ENCODE measurements around the gene LARP4.

Gene LARP4

DNA sequence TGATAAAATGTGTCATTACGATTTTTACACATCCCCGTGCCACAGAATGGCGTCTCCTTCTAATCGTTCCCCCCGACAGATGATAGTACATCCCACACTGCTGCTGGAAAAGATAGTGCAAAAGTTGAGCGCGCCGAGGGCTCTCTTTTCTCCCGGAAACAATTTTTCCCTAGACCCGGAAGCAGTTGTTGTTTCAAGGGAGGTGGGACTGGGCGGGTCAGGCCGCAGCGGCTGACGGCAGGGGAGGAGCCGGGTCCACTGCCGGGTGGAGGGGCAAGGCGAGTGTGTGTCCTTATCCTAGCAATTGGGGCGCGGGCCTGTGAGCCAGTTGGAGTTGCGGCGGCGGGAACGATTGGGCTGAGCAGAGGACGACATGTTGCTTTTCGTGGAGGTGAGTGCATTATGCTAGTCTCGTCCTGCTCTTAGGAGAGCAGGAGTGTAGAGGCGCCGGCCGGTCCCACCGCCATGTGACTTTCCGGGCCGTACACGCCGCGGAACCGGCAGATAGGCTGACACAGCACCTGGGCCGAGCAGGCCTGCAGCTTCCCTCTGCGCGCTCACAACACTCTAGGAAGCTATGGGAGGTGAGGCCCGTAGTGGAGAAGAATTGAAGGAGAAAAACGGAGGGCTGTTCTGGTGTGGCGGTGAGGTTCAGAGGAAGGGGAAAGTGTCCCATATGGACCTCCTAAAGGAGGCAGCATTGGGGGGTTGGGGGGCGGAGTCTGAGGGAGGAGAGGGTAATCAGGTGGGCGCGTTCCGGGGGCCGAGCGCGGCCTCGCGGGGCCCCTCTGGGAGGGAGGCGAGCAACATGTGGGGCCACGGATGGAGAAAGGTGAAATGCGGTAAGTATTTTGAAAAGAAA is at the start of gene LARP4:
TSS of gene LARP4 (plus strand) at position 248 of the 862 bp plus-strand sequence. CDS start at position 374, 126 bp downstream.
- ChIA-PET POLR2A (interaction anchor here (0.5 to 0.8 kb wide), 4 partner anchors 10 to 778 kb away, joined by 3 read pairs; no protein-coding TSS in a partner anchor), CTCF (interaction anchor here (0.6 kb wide), 1 partner anchor 229 kb away, joined by 4 read pairs; no protein-coding TSS in a partner anchor)
- Histone ChIP-seq H3K9me3 (ENCODE audit: control insufficient read depth, insufficient read depth, low read depth, low read length) (no peaks in the 10 kb centered on the region), H3K4me1 (ENCODE audit: control insufficient read depth, insufficient read depth, low read length) (peaks cover 6% of the 10 kb centered on the region; the same call in 1 of the 2 replicates), H3K4me3 (ENCODE audit: low read depth, low read length) (peak within 1 kb of the TSS; percentile 84), H3K27ac (ENCODE audit: extremely low read depth, low read depth, low read length) (peak within 1 kb of the TSS; percentile 93), H3K36me3 (ENCODE audit: control insufficient read depth in 2 of 2, insufficient read depth in 1 of 2, low read length in 2 of 2) (no peaks in the 10 kb centered on the region; a peak in 1 of 3 replicates)
- TF ChIP-seq BCL11B (tag by site-specific recombination; IDR thresholded peaks at IDR 0.05; ENCODE audit: low read depth) (peak; percentile 83; the same call in 1 of the 2 replicates), ZNF513 (tag by site-specific recombination; IDR thresholded peaks at IDR 0.05) (no peak), KLF17 (tag by site-specific recombination; IDR thresholded peaks at IDR 0.05) (peak; percentile 76; the same call in 1 of the 2 replicates), ZIC2 (tag by site-specific recombination; IDR thresholded peaks at IDR 0.05) (no peak; the same call in 1 of the 2 replicates), ZNF555 (tag by site-specific recombination; conservative IDR thresholded peaks at IDR 0.05) (no peak), RBAK (tag by site-specific recombination; IDR thresholded peaks at IDR 0.05) (no peak), ZNF521 (tag by site-specific recombination; IDR thresholded peaks at IDR 0.05) (no peak), ZNF354C (tag by site-specific recombination; IDR thresholded peaks at IDR 0.05; ENCODE audit: borderline replicate concordance, low read depth) (no peak), ZNF2 (tag by site-specific recombination; IDR thresholded peaks at IDR 0.05) (peak; percentile 91), ZNF211 (tag by site-specific recombination; IDR thresholded peaks at IDR 0.05; ENCODE audit: low read depth) (no peak), PATZ1 (tag by site-specific recombination; IDR thresholded peaks at IDR 0.05) (peak; percentile 89), ZNF18 (tag by site-specific recombination; IDR thresholded peaks at IDR 0.05) (no peak), ZNF184 (tag by site-specific recombination; IDR thresholded peaks at IDR 0.05) (no peak), ZNF639 (tag by site-specific recombination; IDR thresholded peaks at IDR 0.05) (0 out of 2 replicates have a peak, but pooled peaks have one; percentile 45), GLI2 (tag by site-specific recombination; IDR thresholded peaks at IDR 0.05; ENCODE audit: borderline replicate concordance, low read depth) (no peak), PRDM1 (tag by site-specific recombination; IDR thresholded peaks at IDR 0.05) (peak; percentile 45), ZNF670 (tag by site-specific recombination; IDR thresholded peaks at IDR 0.05; ENCODE audit: low read depth) (no peak), ZNF654 (tag by site-specific recombination; IDR thresholded peaks at IDR 0.05; ENCODE audit: low read depth) (no peak), TCF7L2 (IDR thresholded peaks at IDR 0.05; ENCODE audit: borderline replicate concordance, low read depth, low read length) (no peak), ZSCAN30 (tag by site-specific recombination; IDR thresholded peaks at IDR 0.05) (peak; percentile 26; the same call in 1 of the 2 replicates), ZNF529 (tag by site-specific recombination; IDR thresholded peaks at IDR 0.05; ENCODE audit: insufficient replicate concordance) (no peak), ZNF768 (tag by site-specific recombination; IDR thresholded peaks at IDR 0.05) (no peak), ZNF133 (tag by site-specific recombination; IDR thresholded peaks at IDR 0.05) (no peak), ZNF658 (tag by site-specific recombination; IDR thresholded peaks at IDR 0.05) (no peak)
- TF ChIP-seq, protein P1, sequence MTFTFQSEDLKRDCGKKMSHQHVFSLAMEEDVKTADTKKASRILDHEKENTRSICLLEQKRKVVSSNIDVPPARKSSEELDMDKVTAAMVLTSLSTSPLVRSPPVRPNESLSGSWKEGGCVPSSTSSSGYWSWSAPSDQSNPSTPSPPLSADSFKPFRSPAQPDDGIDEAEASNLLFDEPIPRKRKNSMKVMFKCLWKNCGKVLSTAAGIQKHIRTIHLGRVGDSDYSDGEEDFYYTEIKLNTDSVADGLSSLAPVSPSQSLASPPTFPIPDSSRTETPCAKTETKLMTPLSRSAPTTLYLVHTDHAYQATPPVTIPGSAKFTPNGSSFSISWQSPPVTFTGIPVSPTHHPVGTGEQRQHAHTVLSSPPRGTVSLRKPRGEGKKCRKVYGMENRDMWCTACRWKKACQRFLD (tag by site-specific recombination; IDR thresholded peaks at IDR 0.05): peak; percentile 100

All from HEK293 (cell line).